Activated CD8-positive, alpha-beta memory T cell treated with anti-CD3 and anti-CD28 coated beads, Interleukin-2, amount 50 U/mL, for 24 hours (primary cell): ENCODE data around the gene PARD3B.

Experiments
- DNase-seq: peaks from one replicate; pipeline ENCODE4 v3.0.0-alpha.2; 2020; ENCODE audit errors: extremely low read depth

The PARD3B gene

GRCh38 chr2:204950695-204951346 is 405.5 kb downstream of the PARD3B start:
- DNase-seq, result no peak

GRCh38 chr2:204958371-204958770 is 413.1 kb downstream of the PARD3B start:
- DNase-seq, result no peak

GRCh38 chr2:204964414-204964813 is 419.1 kb downstream of the PARD3B start:
- DNase-seq, result no peak

GRCh38 chr2:204966245-204966644 is 421.0 kb downstream of the PARD3B start:
- no peak for DNase-seq

GRCh38 chr2:204967199-204967960 is 422.1 kb downstream of the PARD3B start:
- no peak for DNase-seq

GRCh38 chr2:204971206-204971907 is 426.1 kb downstream of the PARD3B start:
- no peak for DNase-seq

- DNase-seq, result no peak
Observed at GRCh38 chr2:204972161-204972560, 426.9 kb downstream of the PARD3B start.

- no peak for DNase-seq
Observed at GRCh38 chr2:204972606-204973336, 427.5 kb downstream of the PARD3B start.

- no peak for DNase-seq
Observed at GRCh38 chr2:204973616-204974015, 428.3 kb downstream of the PARD3B start.

- no peak for DNase-seq
Observed at GRCh38 chr2:204974487-204974886, 429.2 kb downstream of the PARD3B start.

- no peak for DNase-seq
Observed at GRCh38 chr2:204977914-204978313, 432.6 kb downstream of the PARD3B start.

- no peak for DNase-seq
Observed at GRCh38 chr2:204982303-204982702, 437.0 kb downstream of the PARD3B start.

GRCh38 chr2:204984518-204984917 is 439.2 kb downstream of the PARD3B start:
- no peak for DNase-seq

- no peak for DNase-seq
Observed at GRCh38 chr2:204986641-204987040, 441.4 kb downstream of the PARD3B start.

GRCh38 chr2:204988836-204989235 is 443.6 kb downstream of the PARD3B start:
- DNase-seq, result no peak

GRCh38 chr2:204989877-204990276 is 444.6 kb downstream of the PARD3B start:
- DNase-seq, result no peak

- DNase-seq, result no peak
Observed at GRCh38 chr2:205001300-205001966, 456.2 kb downstream of the PARD3B start.

GRCh38 chr2:205002390-205002789 is 457.1 kb downstream of the PARD3B start:
- DNase-seq, result no peak

GRCh38 chr2:205003288-205003687 is 458.0 kb downstream of the PARD3B start:
- DNase-seq, result no peak

GRCh38 chr2:205010196-205010595 is 464.9 kb downstream of the PARD3B start:
- no peak for DNase-seq

GRCh38 chr2:205011031-205011430 is 465.8 kb downstream of the PARD3B start:
- DNase-seq, result no peak

GRCh38 chr2:205012961-205013360 is 467.7 kb downstream of the PARD3B start:
- DNase-seq, result no peak
